ENCODE results near the gene MAP1A.
A peak's percentile ranks its signal among the peaks of the same experiment; 100 is the strongest.

The MAP1A gene

GRCh38 chr15:43513550-43513949 lies 3.9 kb upstream of the MAP1A start:
- no peak for TF ChIP-seq CTCF (IDR thresholded peaks at IDR 0.05; ENCODE audit: low read depth, low read length)
- Histone ChIP-seq H3K36me3 (no peaks in the 10 kb centered on the region), H3K9me3 (no peaks in the 10 kb centered on the region), H3K27me3 (no peaks in the 10 kb centered on the region), H3K4me3 (ENCODE audit: low read depth, low read length) (no peak overlapping the region), H3K4me1 (peaks cover 27% of the 10 kb centered on the region)
- DNase-seq = no peak

GRCh38 chr15:43514241-43515057 lies 3.0 kb upstream of the MAP1A start:
- H3K36me3 ChIP-seq = no peaks in the 10 kb centered on the region
- H3K27me3 ChIP-seq = no peaks in the 10 kb centered on the region
- no peak overlapping the region for H3K4me3 ChIP-seq (ENCODE audit: low read depth, low read length)
- no peaks in the 10 kb centered on the region for H3K9me3 ChIP-seq
- peak; percentile 52 for DNase-seq
- TF ChIP-seq CTCF (IDR thresholded peaks at IDR 0.05; ENCODE audit: low read depth, low read length) = peak; percentile 87
- H3K4me1 ChIP-seq = peaks cover 29% of the 10 kb centered on the region

DNA sequence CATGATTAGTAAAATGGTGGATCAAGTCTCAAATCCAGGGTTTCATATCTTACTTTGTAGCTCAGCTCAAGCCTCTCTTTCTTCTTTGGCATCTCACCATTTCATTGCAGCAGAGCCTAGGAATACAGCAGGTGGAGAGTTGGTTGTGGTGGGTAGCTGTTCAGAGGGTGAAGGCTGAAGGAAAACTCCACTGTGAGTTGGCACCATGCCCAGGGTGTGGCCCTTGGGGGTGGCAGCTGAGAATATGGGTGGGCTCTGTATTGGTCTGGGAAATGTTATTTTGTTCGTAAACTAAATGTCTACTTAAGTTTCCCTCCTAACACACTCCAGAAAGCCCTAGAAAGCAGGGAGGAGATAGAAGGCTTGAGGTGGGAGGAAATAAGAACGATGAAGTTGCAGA lies 1.7 kb upstream of the MAP1A start:
- H3K4me3 ChIP-seq (ENCODE audit: low read depth, low read length) = no peak overlapping the region
- no peaks in the 10 kb centered on the region for H3K27me3 ChIP-seq
- no peak for TF ChIP-seq CTCF (IDR thresholded peaks at IDR 0.05; ENCODE audit: low read depth, low read length)

GRCh38 chr15:43516185-43516584 lies 1.2 kb upstream of the MAP1A start:
- DNase-seq = no peak
- H3K36me3 ChIP-seq = peaks cover 12% of the 10 kb centered on the region
- no peak for TF ChIP-seq CTCF (IDR thresholded peaks at IDR 0.05; ENCODE audit: low read depth, low read length)
- no peak overlapping the region for H3K4me3 ChIP-seq (ENCODE audit: low read depth, low read length)
- H3K27me3 ChIP-seq = no peaks in the 10 kb centered on the region
- peaks cover 29% of the 10 kb centered on the region for H3K4me1 ChIP-seq
- no peaks in the 10 kb centered on the region for H3K9me3 ChIP-seq

More for the DNA sequence above, 1.7 kb upstream of the MAP1A start:
- H3K36me3 ChIP-seq = peaks cover 8% of the 10 kb centered on the region
- H3K9me3 ChIP-seq = no peaks in the 10 kb centered on the region
- H3K4me1 ChIP-seq = peaks cover 29% of the 10 kb centered on the region
- no peak for DNase-seq

- no peak for DNase-seq
- Histone ChIP-seq H3K4me3 (ENCODE audit: low read depth, low read length) (peak overlapping the region; percentile 73), H3K4me1 (peaks cover 28% of the 10 kb centered on the region), H3K27me3 (no peaks in the 10 kb centered on the region), H3K9me3 (no peaks in the 10 kb centered on the region), H3K36me3 (peaks cover 19% of the 10 kb centered on the region)
- TF ChIP-seq CTCF (IDR thresholded peaks at IDR 0.05; ENCODE audit: low read depth, low read length) = no peak
These were observed 531 bp upstream of the MAP1A start for GRCh38 chr15:43516801-43517353.

- H3K27me3 ChIP-seq = no peaks in the 10 kb centered on the region
- H3K4me1 ChIP-seq = peaks cover 25% of the 10 kb centered on the region
- peak; percentile 47 for DNase-seq
- TF ChIP-seq CTCF (IDR thresholded peaks at IDR 0.05; ENCODE audit: low read depth, low read length) = no peak
- H3K36me3 ChIP-seq = peaks cover 33% of the 10 kb centered on the region
- peak overlapping the region; percentile 73 for H3K4me3 ChIP-seq (ENCODE audit: low read depth, low read length)
- no peaks in the 10 kb centered on the region for H3K9me3 ChIP-seq
These were observed 871 bp downstream of the MAP1A start for GRCh38 chr15:43518197-43518761.

Data from BE2C (cell line).